Skeletal muscle satellite cell (primary cell): Measurements from ENCODE around the gene CAPZA2. TPM values are rescaled to one million over a fixed set of nuclear protein-coding genes. Genes with fewer than 3 reads are reported as not detected.
"Not testable (repeated sequence)": the region's sequence is repeated elsewhere in the genome, so short reads cannot be mapped to it uniquely, and the experiment has no call there.

Source experiments
- H3K27me3 ChIP-seq: 2 replicates; pipeline ENCODE4 v1.7.0; 2013; ENCODE audit warnings: low read length; ENCODE audit not compliant: control insufficient read depth, insufficient read depth
- H3K36me3 ChIP-seq: 2 replicates; pipeline ENCODE4 v1.7.0; 2013; ENCODE audit warnings: mild to moderate bottlenecking, control low read depth, low read length; ENCODE audit not compliant: insufficient read depth
- H3K4me1 ChIP-seq: 2 replicates; pipeline ENCODE4 v1.7.0; 2013; ENCODE audit warnings: low read length; ENCODE audit not compliant: control insufficient read depth, insufficient read depth
- H3K4me2 ChIP-seq: 2 replicates; pipeline ENCODE4 v1.7.0; 2013; ENCODE audit warnings: mild to moderate bottlenecking, low read length
- H3K4me3 ChIP-seq: 2 replicates; pipeline ENCODE4 v1.7.0; 2013; ENCODE audit warnings: low read length
- H3K9ac ChIP-seq: 2 replicates; pipeline ENCODE4 v1.7.0; 2013; ENCODE audit warnings: mild to moderate bottlenecking, low read depth, low read length, moderate library complexity
- H3K9me3 ChIP-seq: replicated peaks from 2 replicates; pipeline ENCODE4 v1.7.0; 2013; ENCODE audit warnings: mild to moderate bottlenecking, control low read depth, low read length
- total RNA-seq: library from RNA; depleted of rRNA; stranded (reverse); fragments of >200 nt; gene quantifications from 2 replicates; pipeline ENCODE4 v1.2.3, GENCODE V29; 2012; rRNA removed

CAPZA2 gene
- total RNA-seq, result 112 and 145 TPM in 2 replicates

DNA sequence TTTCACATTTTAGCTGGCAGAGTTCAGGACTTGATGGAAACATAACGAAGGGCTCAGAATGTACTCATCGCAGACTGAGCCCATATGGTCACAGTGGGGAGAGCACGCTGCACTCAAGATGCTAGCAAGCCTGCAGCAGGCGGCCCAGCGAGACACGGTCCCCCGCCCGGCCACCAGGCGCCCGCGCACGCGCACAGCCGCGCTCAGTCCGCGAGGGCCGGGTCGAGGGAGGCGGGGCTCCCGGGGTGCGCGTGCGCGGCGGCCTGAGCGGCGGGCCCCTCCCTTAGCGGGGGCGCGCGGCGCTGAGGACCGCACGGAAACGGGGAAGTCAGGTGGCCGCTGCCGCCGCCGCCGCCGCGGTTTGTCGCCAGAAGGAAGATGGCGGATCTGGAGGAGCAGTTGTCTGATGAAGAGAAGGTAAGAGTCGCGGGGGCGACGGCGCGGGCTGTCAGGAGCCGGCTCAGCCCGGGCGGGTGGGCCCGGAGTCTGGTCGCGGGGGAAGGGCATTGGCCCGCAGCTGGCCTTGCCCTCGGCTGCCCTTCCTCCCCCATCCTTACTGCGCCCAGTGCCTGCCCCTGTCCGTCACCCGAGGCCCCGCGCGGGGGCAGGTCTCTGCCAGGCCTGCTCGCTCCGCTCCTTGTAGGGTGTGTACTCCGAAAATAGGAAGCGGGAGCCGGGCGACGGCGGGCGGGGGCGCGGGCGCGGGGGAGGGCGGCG is at the start of gene CAPZA2:
Gene CAPZA2, plus strand, starts transcription at position 354 of the 717 bp plus-strand sequence. Its CDS starts 25 bp downstream, at position 379.
- no peaks in the 10 kb centered on the region for H3K27me3 ChIP-seq
- peaks cover 12% of the 10 kb centered on the region for H3K4me1 ChIP-seq

DNA sequence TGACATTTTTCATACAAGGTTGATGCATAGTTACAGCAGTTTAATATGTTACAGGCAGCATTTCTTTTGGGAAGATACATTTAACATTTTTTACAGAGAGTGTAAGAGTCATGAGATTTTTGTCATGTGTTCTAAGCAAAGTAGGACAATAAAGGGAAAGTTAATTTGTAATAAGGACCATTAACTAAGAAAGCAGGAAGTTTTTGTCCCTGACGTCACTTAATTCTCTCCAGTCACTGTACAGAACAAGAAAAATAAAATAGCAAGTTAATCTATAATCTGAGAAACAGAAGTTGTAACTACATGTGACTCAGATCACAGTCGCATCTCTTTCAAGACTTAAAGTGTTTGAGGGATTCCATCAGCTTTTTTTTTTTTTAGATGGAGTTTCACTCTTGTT is 49.5 kb upstream of the CAPZA2 start:
- Histone ChIP-seq H3K36me3 (no peaks in the 10 kb centered on the region), H3K27me3 (no peaks in the 10 kb centered on the region), H3K4me3 (no peak overlapping the region), H3K9ac (no peak overlapping the region), H3K9me3 (no peaks in the 10 kb centered on the region), H3K4me2 (no peak overlapping the region), H3K4me1 (peaks cover 9% of the 10 kb centered on the region)

More for the DNA sequence above, at the start of gene CAPZA2:
- peak within 1 kb of the TSS; percentile 99 for H3K4me3 ChIP-seq
- H3K4me2 ChIP-seq, result peak within 1 kb of the TSS; percentile 92
- H3K36me3 ChIP-seq, result no peaks in the 10 kb centered on the region
- no peaks in the 10 kb centered on the region for H3K9me3 ChIP-seq
- peak within 1 kb of the TSS; percentile 86 for H3K9ac ChIP-seq

DNA sequence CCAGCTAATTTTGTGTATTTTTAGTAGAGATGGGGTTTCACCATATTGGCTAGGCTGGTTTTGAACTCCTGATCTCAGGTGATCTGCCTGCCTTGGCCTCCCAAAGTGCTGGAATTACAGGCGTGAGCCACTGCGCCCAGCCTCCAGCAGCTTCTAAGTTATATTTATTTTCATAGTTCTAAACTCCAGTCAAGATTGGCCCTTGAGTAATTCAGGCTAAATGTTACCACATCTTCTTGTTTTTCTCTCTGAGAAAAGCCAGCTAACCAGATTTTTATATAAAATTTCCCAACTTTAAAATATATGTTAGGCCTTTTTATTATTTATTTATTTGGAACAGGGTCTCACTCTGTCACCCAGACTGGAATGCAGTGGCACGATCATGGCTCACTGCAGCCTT is 49.0 kb upstream of the CAPZA2 start:
- H3K27me3 ChIP-seq, H3K4me3 ChIP-seq, H3K4me1 ChIP-seq, H3K9ac ChIP-seq, H3K9me3 ChIP-seq, H3K36me3 ChIP-seq, H3K4me2 ChIP-seq: not testable (repeated sequence)

DNA sequence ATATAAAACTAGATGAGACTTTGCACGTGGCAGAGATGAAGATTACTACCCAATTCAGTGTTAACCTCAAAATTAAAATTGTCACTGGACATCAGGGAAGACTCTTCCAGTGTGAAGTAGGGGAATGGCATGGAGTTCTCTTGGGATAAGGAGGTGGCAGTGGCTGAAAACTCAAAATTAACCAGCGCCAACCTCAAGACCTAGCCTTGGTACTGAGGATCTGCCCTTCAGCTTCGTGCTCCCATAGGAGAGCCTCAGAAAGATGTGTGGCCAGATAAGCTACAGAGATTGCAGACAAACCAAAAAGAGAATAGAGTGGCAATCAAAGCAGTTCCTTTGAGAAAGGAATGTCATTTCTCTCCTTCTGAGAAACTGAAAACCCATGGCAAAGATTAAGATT is 47.3 kb upstream of the CAPZA2 start:
- Histone ChIP-seq H3K4me2 (no peak overlapping the region), H3K9me3 (no peaks in the 10 kb centered on the region), H3K9ac (no peak overlapping the region), H3K4me1 (peaks cover 7% of the 10 kb centered on the region), H3K27me3 (no peaks in the 10 kb centered on the region), H3K4me3 (no peak overlapping the region), H3K36me3 (no peaks in the 10 kb centered on the region)

DNA sequence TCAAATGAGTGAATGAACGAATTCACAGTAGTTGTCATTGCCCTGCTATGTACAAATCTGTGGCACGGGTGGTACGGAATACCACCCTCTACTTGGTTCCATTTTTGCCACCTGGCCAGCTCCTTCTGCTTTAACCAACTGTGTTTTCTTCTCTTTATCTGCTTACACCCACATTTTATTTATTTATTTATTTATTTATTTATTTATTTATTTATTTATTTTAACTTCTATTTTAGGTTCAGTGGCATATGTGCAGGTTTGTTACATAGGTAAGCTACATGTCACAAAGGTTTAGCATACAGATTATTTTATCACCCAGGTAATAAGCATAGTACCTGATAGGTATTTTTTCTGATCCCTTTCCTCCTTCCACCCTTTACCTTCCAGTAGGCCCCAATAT is 42.2 kb upstream of the CAPZA2 start:
- Histone ChIP-seq H3K36me3 (no peaks in the 10 kb centered on the region), H3K9ac (no peak overlapping the region), H3K4me3 (no peak overlapping the region), H3K4me1 (no peaks in the 10 kb centered on the region), H3K4me2 (no peak overlapping the region), H3K9me3 (no peaks in the 10 kb centered on the region), H3K27me3 (no peaks in the 10 kb centered on the region)

DNA sequence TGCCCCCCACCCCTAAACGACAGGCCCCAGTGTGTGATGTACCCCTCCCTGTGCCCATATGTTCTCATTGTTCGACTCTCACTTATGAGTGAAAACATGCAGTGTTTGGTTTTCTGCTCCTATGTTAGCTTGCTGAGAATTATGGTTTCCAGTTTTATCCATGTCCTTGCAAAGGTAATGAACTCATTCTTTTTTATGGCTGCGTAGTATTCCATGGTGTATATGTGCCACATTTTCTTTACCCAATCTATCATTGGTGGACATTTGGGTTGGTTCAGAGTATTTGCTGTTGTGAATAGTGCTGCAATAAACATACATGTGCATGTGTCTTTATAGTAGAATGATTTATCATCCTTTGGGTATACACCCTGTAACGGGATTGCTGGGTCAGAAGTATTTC is 40.7 kb upstream of the CAPZA2 start:
- not testable (repeated sequence) for H3K4me2 ChIP-seq, H3K9me3 ChIP-seq, H3K4me1 ChIP-seq, H3K27me3 ChIP-seq, H3K4me3 ChIP-seq, H3K36me3 ChIP-seq, H3K9ac ChIP-seq

DNA sequence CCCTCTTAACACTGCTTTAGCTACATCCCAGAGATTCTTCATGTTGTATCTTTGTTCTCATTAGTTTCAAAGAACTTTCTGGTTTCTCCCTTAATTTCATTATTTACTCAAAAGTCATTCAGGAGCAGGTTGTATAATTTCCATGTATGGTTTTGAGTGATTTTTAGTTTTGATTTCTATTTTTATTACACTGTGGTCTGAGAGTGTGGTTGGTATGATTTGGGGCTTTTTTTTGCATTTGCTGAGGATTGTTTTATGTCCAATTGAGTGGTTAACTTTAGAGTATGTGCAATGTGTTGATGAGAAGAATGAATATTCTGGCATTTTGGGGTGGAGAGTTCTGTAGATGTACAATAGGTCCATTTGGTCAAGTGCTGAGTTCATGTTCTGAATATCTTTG is 37.9 kb upstream of the CAPZA2 start:
- no peak overlapping the region for H3K9ac ChIP-seq
- H3K9me3 ChIP-seq, result no peaks in the 10 kb centered on the region
- no peaks in the 10 kb centered on the region for H3K36me3 ChIP-seq
- H3K4me2 ChIP-seq, result no peak overlapping the region
- no peaks in the 10 kb centered on the region for H3K4me1 ChIP-seq
- no peak overlapping the region for H3K4me3 ChIP-seq
- H3K27me3 ChIP-seq, result no peaks in the 10 kb centered on the region

DNA sequence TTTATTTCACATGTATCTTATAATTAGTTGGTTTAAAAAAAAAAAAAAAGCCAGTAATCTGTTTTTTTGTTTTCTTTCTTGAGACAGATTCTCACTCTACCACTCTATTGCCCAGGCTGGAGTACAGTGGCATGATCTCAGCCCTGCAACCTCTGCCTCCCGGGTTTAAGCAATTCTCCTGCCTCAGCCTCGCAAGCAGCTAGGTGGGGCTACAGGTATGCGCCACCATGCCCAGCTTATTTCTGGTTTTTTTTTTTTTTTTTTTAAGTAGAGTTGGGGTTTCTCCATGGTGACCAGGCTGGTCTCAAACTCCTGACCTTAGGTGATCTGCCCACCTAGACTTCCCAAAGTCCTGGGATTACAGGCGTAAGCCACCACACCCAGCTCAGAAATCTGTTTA is 34.1 kb upstream of the CAPZA2 start:
- Histone ChIP-seq H3K36me3 (no peaks in the 10 kb centered on the region), H3K4me1 (no peaks in the 10 kb centered on the region), H3K9me3 (no peaks in the 10 kb centered on the region), H3K4me3 (no peak overlapping the region), H3K27me3 (no peaks in the 10 kb centered on the region), H3K9ac (no peak overlapping the region), H3K4me2 (no peak overlapping the region)

DNA sequence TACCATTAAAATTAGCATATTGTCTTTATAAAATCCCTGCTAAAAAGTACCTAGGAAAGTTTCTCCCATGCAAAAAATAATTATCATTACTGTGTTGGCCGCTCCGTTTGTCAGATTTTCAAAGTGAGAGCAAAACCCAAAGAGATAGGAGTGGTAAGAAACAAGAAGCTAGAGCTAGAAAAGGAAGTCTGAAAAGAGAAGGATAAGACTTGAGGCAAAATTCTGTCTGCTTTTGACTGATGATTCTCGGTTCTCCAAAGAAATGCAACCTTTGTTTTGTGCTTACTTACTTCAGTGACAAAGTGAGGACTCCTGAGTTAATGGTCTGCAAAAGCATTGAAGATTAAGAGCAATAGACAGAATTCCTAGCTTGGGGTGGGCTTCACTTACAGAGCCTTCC is 33.3 kb upstream of the CAPZA2 start:
- no peaks in the 10 kb centered on the region for H3K27me3 ChIP-seq
- H3K9me3 ChIP-seq, result no peaks in the 10 kb centered on the region
- H3K9ac ChIP-seq, result no peak overlapping the region
- H3K4me1 ChIP-seq, result no peaks in the 10 kb centered on the region
- H3K36me3 ChIP-seq, result no peaks in the 10 kb centered on the region
- H3K4me2 ChIP-seq, result no peak overlapping the region
- no peak overlapping the region for H3K4me3 ChIP-seq

DNA sequence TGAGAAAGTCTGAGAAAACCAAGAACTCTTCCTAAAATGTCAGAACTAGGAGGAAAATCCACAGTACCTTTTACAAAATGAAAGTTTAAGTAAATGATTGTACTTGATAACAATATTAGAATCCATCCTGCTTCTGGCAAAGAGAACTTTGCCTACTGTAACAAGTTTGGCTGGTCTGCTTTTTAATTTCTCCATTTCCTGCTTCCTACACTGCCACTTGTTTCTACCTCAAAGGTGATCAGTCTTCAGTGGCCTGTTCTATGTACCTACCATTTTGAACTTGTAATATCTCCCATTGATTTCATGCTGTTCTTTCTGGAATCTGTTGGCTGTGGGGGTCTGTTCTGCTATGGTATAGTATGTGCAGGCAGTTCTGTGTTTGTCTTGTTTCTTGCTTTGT is 32.9 kb upstream of the CAPZA2 start:
- Histone ChIP-seq H3K36me3 (no peaks in the 10 kb centered on the region), H3K9ac (no peak overlapping the region), H3K4me3 (no peak overlapping the region), H3K4me2 (no peak overlapping the region), H3K9me3 (no peaks in the 10 kb centered on the region), H3K27me3 (no peaks in the 10 kb centered on the region), H3K4me1 (no peaks in the 10 kb centered on the region)

DNA sequence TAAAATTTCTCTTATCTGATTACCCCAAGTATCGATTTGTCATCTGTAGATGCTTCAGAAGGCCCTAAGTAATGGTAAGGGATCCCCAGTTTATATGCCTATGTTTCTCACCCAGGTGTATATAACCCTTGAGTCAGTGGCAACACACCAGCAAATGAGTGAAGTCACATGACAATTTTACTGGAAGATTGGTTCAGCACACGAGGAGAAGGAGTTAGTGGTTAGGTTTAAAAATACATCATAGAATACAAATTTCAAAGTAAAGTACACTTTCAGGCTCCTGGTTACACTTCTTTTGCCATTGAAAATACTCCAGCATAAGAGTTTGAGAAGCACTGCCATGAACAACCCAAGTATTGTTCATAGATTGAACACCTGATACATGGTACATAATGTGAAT is 29.7 kb upstream of the CAPZA2 start:
- Histone ChIP-seq H3K9me3 (no peaks in the 10 kb centered on the region), H3K27me3 (no peaks in the 10 kb centered on the region), H3K4me2 (no peak overlapping the region), H3K9ac (no peak overlapping the region), H3K4me3 (no peak overlapping the region), H3K36me3 (no peaks in the 10 kb centered on the region), H3K4me1 (peaks cover 3% of the 10 kb centered on the region)

DNA sequence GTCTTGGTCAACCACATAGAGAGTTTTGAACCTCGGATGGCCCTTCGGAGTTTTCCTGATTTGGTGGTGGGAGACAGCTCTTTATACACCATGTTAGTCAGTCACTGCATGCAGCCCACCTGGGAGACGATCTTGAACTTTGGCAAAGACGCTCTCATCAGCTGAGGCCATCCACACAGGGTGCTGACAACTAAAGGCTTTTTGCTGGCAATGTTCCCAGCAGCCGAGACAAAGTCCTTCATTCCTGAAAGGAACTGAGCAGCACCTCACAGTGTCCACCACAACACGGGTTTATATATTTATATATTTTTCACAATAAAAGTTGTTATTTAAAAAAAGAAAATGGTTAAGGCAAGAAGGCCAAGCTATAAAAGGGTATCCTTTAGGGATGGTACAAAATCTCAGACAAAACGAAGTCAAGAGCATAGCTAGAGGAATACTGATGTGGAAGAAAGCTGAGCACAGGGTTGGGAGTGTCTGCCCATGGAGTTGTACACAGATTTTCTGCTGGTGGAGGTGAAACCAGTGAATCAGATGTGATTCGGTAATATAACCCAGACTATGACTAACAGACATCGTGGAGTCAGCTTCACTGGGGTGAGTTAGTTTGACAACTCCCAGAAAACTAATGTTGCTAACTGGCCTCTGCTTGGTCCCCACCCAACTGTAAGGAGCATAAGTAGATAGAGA is 27.4 kb upstream of the CAPZA2 start:
- Histone ChIP-seq H3K9me3 (no peaks in the 10 kb centered on the region), H3K36me3 (no peaks in the 10 kb centered on the region), H3K4me2 (no peak overlapping the region), H3K27me3 (no peaks in the 10 kb centered on the region), H3K4me1 (peaks cover 3% of the 10 kb centered on the region), H3K4me3 (no peak overlapping the region), H3K9ac (no peak overlapping the region)
